ENCODE measurements around the gene OR51A4. TPM values are rescaled to one million over a fixed set of nuclear protein-coding genes. Genes with fewer than 3 reads are reported as not detected.

OR51A4 gene
- total and polyA plus RNA-seq, 4 donors = not detected

DNA sequence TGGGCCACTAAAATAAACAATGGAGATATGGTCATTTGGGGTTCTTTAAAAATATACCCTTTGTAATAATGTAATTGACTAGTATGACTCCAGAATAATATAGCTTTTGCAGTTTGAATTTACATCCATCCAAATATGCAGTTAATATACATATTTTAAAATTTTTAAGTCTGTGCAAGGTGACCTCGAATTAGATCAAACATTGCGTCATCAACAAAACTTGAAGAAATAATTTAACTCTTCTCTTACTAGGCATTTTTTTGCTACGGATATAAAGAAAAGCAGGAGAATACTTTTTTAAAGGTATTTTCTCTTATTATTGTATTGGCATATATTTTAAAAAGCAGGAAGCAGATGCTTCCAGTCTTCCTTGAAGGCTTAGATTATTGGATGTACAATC is 10.7 kb downstream of the OR51A4 start:
- 71 to 83% methylated on average over 3 of the region's 3 CpGs for WGBS, 2 donors

DNA sequence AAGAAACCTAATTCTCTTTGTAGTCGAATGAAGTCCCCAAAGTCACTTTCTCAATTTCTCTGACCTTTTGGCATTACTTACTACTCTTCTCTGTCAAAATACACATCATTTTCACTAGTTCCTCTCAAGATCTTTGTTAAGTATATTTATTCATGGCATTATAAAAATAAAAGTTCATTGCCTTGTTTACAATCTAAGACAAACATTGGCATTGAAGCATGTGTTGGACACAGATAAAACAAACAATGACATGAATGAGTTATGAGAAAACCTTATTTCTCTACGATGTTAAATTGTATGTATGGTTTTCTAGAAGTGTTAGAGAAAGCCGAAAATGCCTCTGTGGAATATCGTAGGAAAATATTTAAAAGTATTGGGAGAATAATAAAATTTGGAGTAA is 14.7 kb downstream of the OR51A4 start:
- Histone ChIP-seq H3K4me1 (ENCODE audit: control insufficient read depth in 5 of 5, insufficient read depth in 5 of 5, low read length in 5 of 5) (no peaks in the 10 kb centered on the region), H3K36me3 (ENCODE audit: control insufficient read depth in 4 of 4, insufficient read depth in 4 of 4, low read length in 4 of 4) (no peaks in the 10 kb centered on the region), H3K4me3 (no peak overlapping the region), H3K27me3 (ENCODE audit: control insufficient read depth in 3 of 3, insufficient read depth in 3 of 3, low read length in 2 of 3) (no peaks in the 10 kb centered on the region), H3K9ac (ENCODE audit: insufficient read depth in 1 of 2, low read length in 2 of 2) (no peak overlapping the region), H3K27ac (ENCODE audit: low read depth in 1 of 2, low read length in 1 of 2) (no peak overlapping the region), H3K9me3 (ENCODE audit: control insufficient read depth in 4 of 4, insufficient read depth in 3 of 4, low read length in 3 of 4) (no peaks in the 10 kb centered on the region)
- 73 to 75% methylated on average over 4 of the region's 4 CpGs for WGBS, 2 donors
- no peak for DNase-seq
- TF ChIP-seq, protein P1, sequence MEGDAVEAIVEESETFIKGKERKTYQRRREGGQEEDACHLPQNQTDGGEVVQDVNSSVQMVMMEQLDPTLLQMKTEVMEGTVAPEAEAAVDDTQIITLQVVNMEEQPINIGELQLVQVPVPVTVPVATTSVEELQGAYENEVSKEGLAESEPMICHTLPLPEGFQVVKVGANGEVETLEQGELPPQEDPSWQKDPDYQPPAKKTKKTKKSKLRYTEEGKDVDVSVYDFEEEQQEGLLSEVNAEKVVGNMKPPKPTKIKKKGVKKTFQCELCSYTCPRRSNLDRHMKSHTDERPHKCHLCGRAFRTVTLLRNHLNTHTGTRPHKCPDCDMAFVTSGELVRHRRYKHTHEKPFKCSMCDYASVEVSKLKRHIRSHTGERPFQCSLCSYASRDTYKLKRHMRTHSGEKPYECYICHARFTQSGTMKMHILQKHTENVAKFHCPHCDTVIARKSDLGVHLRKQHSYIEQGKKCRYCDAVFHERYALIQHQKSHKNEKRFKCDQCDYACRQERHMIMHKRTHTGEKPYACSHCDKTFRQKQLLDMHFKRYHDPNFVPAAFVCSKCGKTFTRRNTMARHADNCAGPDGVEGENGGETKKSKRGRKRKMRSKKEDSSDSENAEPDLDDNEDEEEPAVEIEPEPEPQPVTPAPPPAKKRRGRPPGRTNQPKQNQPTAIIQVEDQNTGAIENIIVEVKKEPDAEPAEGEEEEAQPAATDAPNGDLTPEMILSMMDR (IDR thresholded peaks at IDR 0.05; ENCODE audit: control extremely low read depth, extremely low read depth) = no peak
- no peak for ATAC-seq (ENCODE audit: insufficient read depth, low FRiP score)

More for the DNA sequence above, 10.7 kb downstream of the OR51A4 start:
- Histone ChIP-seq H3K9me3 (ENCODE audit: control insufficient read depth in 4 of 4, insufficient read depth in 3 of 4, low read length in 3 of 4) (no peaks in the 10 kb centered on the region), H3K4me3 (no peak overlapping the region), H3K27ac (ENCODE audit: low read depth in 1 of 2, low read length in 1 of 2) (no peak overlapping the region), H3K27me3 (ENCODE audit: control insufficient read depth in 3 of 3, insufficient read depth in 3 of 3, low read length in 2 of 3) (no peaks in the 10 kb centered on the region), H3K4me1 (ENCODE audit: control insufficient read depth in 5 of 5, insufficient read depth in 5 of 5, low read length in 5 of 5) (no peaks in the 10 kb centered on the region), H3K36me3 (ENCODE audit: control insufficient read depth in 4 of 4, insufficient read depth in 4 of 4, low read length in 4 of 4) (no peaks in the 10 kb centered on the region), H3K9ac (ENCODE audit: insufficient read depth in 1 of 2, low read length in 2 of 2) (no peak overlapping the region)
- no peak for DNase-seq
- TF ChIP-seq, protein P1 (IDR thresholded peaks at IDR 0.05; ENCODE audit: control extremely low read depth, extremely low read depth) = no peak
- no peak for ATAC-seq (ENCODE audit: insufficient read depth, low FRiP score)

DNA sequence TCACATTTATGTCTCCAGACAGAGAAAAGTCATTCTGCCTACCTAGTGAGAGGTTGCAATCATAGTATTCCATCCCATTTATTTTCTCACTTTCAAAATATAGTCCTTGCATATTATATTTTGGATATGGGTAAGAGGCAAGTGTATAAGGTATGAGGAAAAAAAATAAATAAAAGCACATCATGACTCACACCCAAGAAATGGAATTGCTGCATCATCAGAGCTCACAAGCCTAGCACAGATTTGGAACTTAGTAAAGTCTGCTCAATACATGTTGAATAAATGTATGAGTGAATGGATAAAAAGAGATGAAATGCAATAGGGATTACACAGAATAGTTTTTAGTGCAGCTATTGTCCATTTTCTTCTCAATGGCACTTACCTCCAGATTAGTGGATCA is 20.8 kb downstream of the OR51A4 start:
- ATAC-seq (ENCODE audit: insufficient read depth, low FRiP score) (no peak), DNase-seq (no peak)
- TF ChIP-seq, protein P1 (IDR thresholded peaks at IDR 0.05; ENCODE audit: control extremely low read depth, extremely low read depth) = no peak
- H3K36me3 ChIP-seq (ENCODE audit: control insufficient read depth in 4 of 4, insufficient read depth in 4 of 4, low read length in 4 of 4) = no peaks in the 10 kb centered on the region
- no peak overlapping the region for H3K4me3 ChIP-seq
- no peaks in the 10 kb centered on the region for H3K4me1 ChIP-seq (ENCODE audit: control insufficient read depth in 5 of 5, insufficient read depth in 5 of 5, low read length in 5 of 5)
- no peak overlapping the region for H3K27ac ChIP-seq (ENCODE audit: low read depth in 1 of 2, low read length in 1 of 2)
- H3K27me3 ChIP-seq (ENCODE audit: control insufficient read depth in 3 of 3, insufficient read depth in 3 of 3, low read length in 2 of 3) = no peaks in the 10 kb centered on the region
- H3K9me3 ChIP-seq (ENCODE audit: control insufficient read depth in 4 of 4, insufficient read depth in 3 of 4, low read length in 3 of 4) = no peaks in the 10 kb centered on the region
- no peak overlapping the region for H3K9ac ChIP-seq (ENCODE audit: insufficient read depth in 1 of 2, low read length in 2 of 2)

DNA sequence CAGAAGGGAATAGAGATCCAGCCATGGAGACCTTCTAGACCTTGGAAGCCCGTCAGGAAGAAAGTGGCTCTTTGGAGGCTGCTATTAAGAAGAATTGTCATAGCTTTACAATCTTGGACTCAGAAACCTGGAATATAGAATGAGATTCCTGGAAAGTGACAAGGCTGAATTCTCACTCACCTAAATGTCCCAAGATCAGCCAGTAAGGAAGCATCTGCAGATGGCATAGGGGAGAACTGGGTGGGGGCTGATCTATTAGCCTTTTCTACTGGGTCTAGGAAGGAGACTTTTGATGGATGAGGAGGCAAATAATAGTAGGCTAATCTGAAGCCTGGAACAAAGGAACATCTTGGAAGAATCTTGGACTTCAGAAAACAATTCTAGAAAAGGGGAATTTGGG is 23.2 kb downstream of the OR51A4 start, which contains the start of gene OR51G1:
Gene OR51G1, minus strand, starts transcription at position 101 of the 400 bp plus-strand sequence. Its CDS starts 0 bp downstream, at position 101.
- no peak within 1 kb of the TSS for H3K9ac ChIP-seq (ENCODE audit: insufficient read depth in 1 of 2, low read length in 2 of 2)
- no peak for ATAC-seq (ENCODE audit: insufficient read depth, low FRiP score)
- TF ChIP-seq, protein P1 (IDR thresholded peaks at IDR 0.05; ENCODE audit: control extremely low read depth, extremely low read depth) = no peak
- H3K9me3 ChIP-seq (ENCODE audit: control insufficient read depth in 4 of 4, insufficient read depth in 3 of 4, low read length in 3 of 4) = peaks cover 0 to under 1% (median 0%) of the 10 kb centered on the region in 4 donors
- no peak for DNase-seq
- WGBS, 2 donors = 73 to 100% methylated on average over 1 of the region's 1 CpG
- H3K27me3 ChIP-seq (ENCODE audit: control insufficient read depth in 3 of 3, insufficient read depth in 3 of 3, low read length in 2 of 3) = no peaks in the 10 kb centered on the region
- H3K4me1 ChIP-seq (ENCODE audit: control insufficient read depth in 5 of 5, insufficient read depth in 5 of 5, low read length in 5 of 5) = no peaks in the 10 kb centered on the region
- H3K27ac ChIP-seq (ENCODE audit: low read depth in 1 of 2, low read length in 1 of 2) = no peak within 1 kb of the TSS
- no peak within 1 kb of the TSS for H3K4me3 ChIP-seq
- H3K36me3 ChIP-seq (ENCODE audit: control insufficient read depth in 4 of 4, insufficient read depth in 4 of 4, low read length in 4 of 4) = no peaks in the 10 kb centered on the region

Measured in lung (tissue), 12 donors.